GM23248 (cell line): ENCODE data around the gene COG5.

Experiments used
- EZH2 ChIP-seq: fragments of 200-600 bp; sonication (generic); IDR thresholded peaks from 2 replicates; pipeline ENCODE4 v1.6.1; 2018; ENCODE audit warnings: antibody characterized with exemption, mild to moderate bottlenecking; ENCODE audit not compliant: insufficient read depth, poor library complexity, severe bottlenecking
- EZH2phosphoT487 ChIP-seq: fragments of 200-600 bp; sonication (generic); IDR thresholded peaks from 2 replicates; pipeline ENCODE4 v1.6.1; 2018; ENCODE audit warnings: antibody characterized with exemption, moderate library complexity, mild to moderate bottlenecking, low read depth; ENCODE audit not compliant: insufficient read depth

- TF ChIP-seq EZH2phosphoT487 (no peak), EZH2 (no peak)
Observed at GRCh38 chr7:107210400-107210799, 353.3 kb downstream of the COG5 start.
